GM23338 (cell line): ENCODE results near the gene SSH3. TPM values are rescaled to one million over a fixed set of nuclear protein-coding genes. Genes with fewer than 3 reads are reported as not detected.

Experiments used
- ATAC-seq: fragments of 200-7000 bp; cut with Tn5 transposase; 3 replicates; pipeline ENCODE4 v1.9.1; 2020
- DNase-seq: peaks from one replicate; pipeline ENCODE4 v3.0.0-alpha.2; 2015; ENCODE audit warnings: low spot score
- H2AFZ ChIP-seq: fragments of 200-600 bp; sonication (generic); 2 replicates; pipeline ENCODE4 v1.8.0; 2016; ENCODE audit warnings: antibody characterized with exemption, mild to moderate bottlenecking, moderate library complexity
- H3F3A ChIP-seq: fragments of 200-600 bp; sonication (generic); replicated peaks from 2 replicates; pipeline ENCODE4 v1.8.0; 2017; ENCODE audit warnings: antibody characterized with exemption, mixed run types, low read depth
- H3K27ac ChIP-seq: fragments of 200-600 bp; sonication (generic); 2 replicates; pipeline ENCODE4 v1.6.1; 2016; ENCODE audit warnings: low read depth
- H3K27me3 ChIP-seq: fragments of 200-600 bp; sonication (generic); 2 replicates; pipeline ENCODE4 v1.8.0; 2016; ENCODE audit warnings: mild to moderate bottlenecking, mixed run types, moderate library complexity; ENCODE audit not compliant: insufficient read depth
- H3K36me3 ChIP-seq: fragments of 200-600 bp; sonication (generic); 2 replicates; pipeline ENCODE4 v1.8.0; 2016; ENCODE audit warnings: mild to moderate bottlenecking; ENCODE audit not compliant: insufficient read depth
- H3K4me1 ChIP-seq: fragments of 200-600 bp; sonication (generic); 2 replicates; pipeline ENCODE4 v1.8.0; 2016; ENCODE audit warnings: mild to moderate bottlenecking, moderate library complexity; ENCODE audit not compliant: insufficient read depth
- H3K4me2 ChIP-seq: fragments of 200-600 bp; sonication (generic); 2 replicates; pipeline ENCODE4 v1.7.1; 2017; ENCODE audit warnings: mixed run types
- H3K4me3 ChIP-seq: fragments of 200-600 bp; sonication (generic); 2 replicates; pipeline ENCODE4 v1.6.1; 2016; ENCODE audit warnings: mixed run types
- H3K79me2 ChIP-seq: fragments of 200-600 bp; sonication (generic); replicated peaks from 2 replicates; pipeline ENCODE4 v1.8.0; 2017; ENCODE audit warnings: mild to moderate bottlenecking; ENCODE audit not compliant: insufficient read depth
- H3K9me2 ChIP-seq: fragments of 200-600 bp; sonication (generic); 2 replicates; pipeline ENCODE4 v1.8.0; 2017; ENCODE audit not compliant: insufficient read depth
- H4K20me1 ChIP-seq: fragments of 200-600 bp; sonication (generic); replicated peaks from 2 replicates; pipeline ENCODE4 v1.8.0; 2017; ENCODE audit warnings: mild to moderate bottlenecking; ENCODE audit not compliant: insufficient read depth
- H3K27ac Mint-ChIP-seq: 2 replicates; pipeline ENCODE4 v1.8.0; 2020; ENCODE audit warnings: inconsistent platforms, mild to moderate bottlenecking, moderate library complexity, mixed read lengths
- H3K27me3 Mint-ChIP-seq: 3 replicates; pipeline ENCODE4 v1.8.0; 2022; ENCODE audit warnings: low read depth, mild to moderate bottlenecking, moderate library complexity, mixed read lengths, inconsistent platforms; ENCODE audit not compliant: insufficient read depth, poor library complexity
- H3K36me3 Mint-ChIP-seq: 3 replicates; pipeline ENCODE4 v1.8.0; 2021; ENCODE audit warnings: low read depth, mild to moderate bottlenecking, inconsistent platforms, moderate library complexity, mixed read lengths
- H3K4me1 Mint-ChIP-seq: 3 replicates; pipeline ENCODE4 v1.8.0; 2020; ENCODE audit warnings: mild to moderate bottlenecking, inconsistent platforms, mixed read lengths
- H3K4me3 Mint-ChIP-seq: 3 replicates; pipeline ENCODE4 v1.8.0; 2021; ENCODE audit warnings: moderate library complexity, mild to moderate bottlenecking, inconsistent platforms, mixed read lengths
- H3K9me3 Mint-ChIP-seq: 3 replicates; pipeline ENCODE4 v1.8.0; 2020; ENCODE audit warnings: moderate library complexity, mild to moderate bottlenecking, inconsistent platforms, mixed read lengths
- CREB1 ChIP-seq: fragments of 250-450 bp; sonication (Bioruptor Pico); IDR thresholded peaks from 2 replicates; pipeline ENCODE4 v1.5.0; 2020; ENCODE audit warnings: low read depth, mild to moderate bottlenecking, moderate library complexity
- JUNB ChIP-seq: IDR thresholded peaks from one replicate; pipeline ENCODE4 v1.6.1; 2016; ENCODE audit warnings: antibody characterized with exemption; ENCODE audit not compliant: unreplicated experiment
- POLR2AphosphoS5 ChIP-seq: IDR thresholded peaks from 2 replicates; pipeline ENCODE4 v1.6.1; 2016; ENCODE audit warnings: antibody characterized with exemption, low read depth
- ZNF114 ChIP-seq: fragments of 250-450 bp; sonication (Bioruptor Pico); IDR thresholded peaks from 2 replicates; pipeline ENCODE4 v1.5.0; 2020; ENCODE audit warnings: mild to moderate bottlenecking, moderate library complexity
- polyA plus RNA-seq: library from polyadenylated mRNA; unstranded; fragments of >200 nt; fragmentation: Nextera tagmentation; extraction: Ambion mirVana; gene quantifications from 2 replicates; pipeline ENCODE4 v1.2.1, GENCODE V29; 2016
- total RNA-seq: library from RNA; depleted of rRNA; stranded (reverse); fragments of >200 nt; shearing (Covaris generic); gene quantifications from 2 replicates; pipeline ENCODE4 v1.2.3, GENCODE V29; 2014
- TF ChIP-seq, protein P1 (sequence below): IDR thresholded peaks from 2 replicates; pipeline ENCODE4 v1.6.1; 2016; ENCODE audit warnings: antibody characterized with exemption
- TF ChIP-seq, protein P2 (sequence below), 2 experiments: fragments of 200-600 bp in 1 of 2; sonication (generic) in 1 of 2; conservative IDR thresholded peaks; 2 replicates each; pipeline versions ENCODE4 v1.5.1 to v1.6.1; 2016 to 2017; ENCODE audit warnings: antibody characterized with exemption in 2 of 2, low read depth in 2 of 2, mild to moderate bottlenecking in 2 of 2, moderate library complexity in 1 of 2
- TF ChIP-seq, protein P3 (sequence below): fragments of 250-450 bp; sonication (Bioruptor Pico); IDR thresholded peaks from 2 replicates; pipeline ENCODE4 v1.5.0; 2020; ENCODE audit warnings: mild to moderate bottlenecking, moderate library complexity

Gene SSH3
- total and polyA plus RNA-seq, 2 experiments from 2014 or later, result 17.8 to 40.0 TPM

DNA sequence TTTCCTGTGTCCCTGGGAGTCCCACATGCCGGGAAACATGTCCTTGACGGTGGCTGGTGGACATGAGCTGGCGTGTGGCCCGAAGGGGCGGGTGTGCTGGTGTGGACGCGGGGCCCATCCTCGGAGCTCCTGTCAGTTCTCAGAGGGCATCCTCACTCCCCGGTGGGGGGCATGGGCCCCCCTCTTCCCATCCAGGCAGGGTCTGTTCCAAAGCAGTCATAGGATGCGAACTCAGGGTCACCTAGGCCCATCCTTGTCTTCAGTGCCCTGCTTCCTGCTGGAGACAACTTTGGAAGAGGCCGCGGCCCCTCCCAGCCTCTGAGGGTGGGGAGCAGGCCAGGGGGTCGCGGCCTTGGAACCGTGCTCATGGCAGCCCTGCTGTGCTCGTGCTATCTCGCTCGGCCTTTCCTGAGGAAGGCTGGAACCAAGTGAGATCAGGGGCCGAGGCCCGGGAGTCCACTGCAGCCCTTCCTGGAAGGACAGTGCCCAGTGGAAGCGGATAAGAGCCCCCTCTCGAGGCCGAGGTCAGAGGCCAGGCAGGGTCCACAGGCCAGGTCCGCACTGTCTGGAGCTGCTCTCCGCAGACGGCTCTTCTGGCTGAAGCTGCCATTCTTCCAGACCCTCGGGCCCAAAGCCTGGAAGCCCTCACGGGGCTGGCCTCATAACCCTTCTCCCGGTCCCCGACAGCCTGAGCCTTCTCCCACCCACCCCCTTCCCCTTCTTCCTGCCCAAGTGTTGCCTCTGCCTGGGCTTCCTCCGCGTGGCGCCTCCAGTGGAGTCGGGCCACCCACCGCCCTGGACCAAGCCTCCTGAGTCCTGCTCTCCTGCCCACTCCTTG is 28.3 kb upstream of the SSH3 start (continued):
- TF ChIP-seq, protein P1, sequence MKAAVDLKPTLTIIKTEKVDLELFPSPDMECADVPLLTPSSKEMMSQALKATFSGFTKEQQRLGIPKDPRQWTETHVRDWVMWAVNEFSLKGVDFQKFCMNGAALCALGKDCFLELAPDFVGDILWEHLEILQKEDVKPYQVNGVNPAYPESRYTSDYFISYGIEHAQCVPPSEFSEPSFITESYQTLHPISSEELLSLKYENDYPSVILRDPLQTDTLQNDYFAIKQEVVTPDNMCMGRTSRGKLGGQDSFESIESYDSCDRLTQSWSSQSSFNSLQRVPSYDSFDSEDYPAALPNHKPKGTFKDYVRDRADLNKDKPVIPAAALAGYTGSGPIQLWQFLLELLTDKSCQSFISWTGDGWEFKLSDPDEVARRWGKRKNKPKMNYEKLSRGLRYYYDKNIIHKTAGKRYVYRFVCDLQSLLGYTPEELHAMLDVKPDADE, result no peak
- no peak for TF ChIP-seq JUNB
- no peak for TF ChIP-seq ZNF114

DNA sequence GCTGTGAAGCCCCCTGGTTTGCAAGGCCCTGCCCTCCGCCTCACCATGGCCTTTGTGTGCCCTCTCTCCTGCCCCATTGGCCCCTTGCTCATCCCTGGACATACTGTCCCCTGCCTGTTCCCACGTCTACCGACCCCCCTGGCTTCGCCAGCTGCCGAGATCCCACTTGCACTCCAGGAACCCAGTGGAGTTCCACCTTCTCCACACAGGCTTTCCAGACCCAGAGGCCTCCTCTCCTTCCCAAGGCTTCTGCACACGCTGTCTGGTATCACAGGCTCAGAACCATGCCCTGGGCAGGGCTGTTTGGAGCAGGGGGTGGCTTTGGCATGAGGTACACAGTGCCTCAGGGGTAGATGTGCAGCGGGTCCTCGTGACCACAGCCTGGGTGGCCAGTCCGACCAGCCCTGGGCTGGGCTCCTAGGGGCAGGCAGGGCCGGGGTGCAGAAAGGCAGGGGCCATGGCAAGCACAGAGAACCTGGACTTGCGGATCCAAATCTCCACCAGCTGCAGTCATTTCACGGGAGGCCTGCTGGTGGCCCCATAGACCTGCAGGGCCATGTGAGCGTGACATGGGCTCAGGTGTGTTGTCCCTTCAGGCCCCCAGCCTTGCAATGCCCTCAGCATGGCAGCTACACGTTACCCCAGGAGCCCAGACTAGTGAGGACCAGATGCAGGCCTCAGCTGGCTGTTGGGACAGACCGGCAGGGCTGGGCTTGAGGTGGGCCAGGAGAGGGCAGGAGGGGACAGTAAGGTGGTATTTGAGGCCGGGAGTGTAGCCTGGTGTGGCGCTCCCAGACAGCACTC is 27.5 kb upstream of the SSH3 start:
- ATAC-seq (no peak), DNase-seq (no peak)
- H3K36me3 ChIP-seq, result no peaks in the 10 kb centered on the region; the same call in 1 of the 2 replicates
- H3F3A ChIP-seq, result peaks cover 11% of the 10 kb centered on the region
- TF ChIP-seq, protein P2, sequence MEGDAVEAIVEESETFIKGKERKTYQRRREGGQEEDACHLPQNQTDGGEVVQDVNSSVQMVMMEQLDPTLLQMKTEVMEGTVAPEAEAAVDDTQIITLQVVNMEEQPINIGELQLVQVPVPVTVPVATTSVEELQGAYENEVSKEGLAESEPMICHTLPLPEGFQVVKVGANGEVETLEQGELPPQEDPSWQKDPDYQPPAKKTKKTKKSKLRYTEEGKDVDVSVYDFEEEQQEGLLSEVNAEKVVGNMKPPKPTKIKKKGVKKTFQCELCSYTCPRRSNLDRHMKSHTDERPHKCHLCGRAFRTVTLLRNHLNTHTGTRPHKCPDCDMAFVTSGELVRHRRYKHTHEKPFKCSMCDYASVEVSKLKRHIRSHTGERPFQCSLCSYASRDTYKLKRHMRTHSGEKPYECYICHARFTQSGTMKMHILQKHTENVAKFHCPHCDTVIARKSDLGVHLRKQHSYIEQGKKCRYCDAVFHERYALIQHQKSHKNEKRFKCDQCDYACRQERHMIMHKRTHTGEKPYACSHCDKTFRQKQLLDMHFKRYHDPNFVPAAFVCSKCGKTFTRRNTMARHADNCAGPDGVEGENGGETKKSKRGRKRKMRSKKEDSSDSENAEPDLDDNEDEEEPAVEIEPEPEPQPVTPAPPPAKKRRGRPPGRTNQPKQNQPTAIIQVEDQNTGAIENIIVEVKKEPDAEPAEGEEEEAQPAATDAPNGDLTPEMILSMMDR (conservative IDR thresholded peaks at IDR 0.05; ENCODE audit: low read depth in 2 of 2), result no peak
- no peak for TF ChIP-seq CREB1
- TF ChIP-seq POLR2AphosphoS5, result no peak
- no peak for TF ChIP-seq JUNB
- no peak for TF ChIP-seq ZNF114
- TF ChIP-seq, protein P3, sequence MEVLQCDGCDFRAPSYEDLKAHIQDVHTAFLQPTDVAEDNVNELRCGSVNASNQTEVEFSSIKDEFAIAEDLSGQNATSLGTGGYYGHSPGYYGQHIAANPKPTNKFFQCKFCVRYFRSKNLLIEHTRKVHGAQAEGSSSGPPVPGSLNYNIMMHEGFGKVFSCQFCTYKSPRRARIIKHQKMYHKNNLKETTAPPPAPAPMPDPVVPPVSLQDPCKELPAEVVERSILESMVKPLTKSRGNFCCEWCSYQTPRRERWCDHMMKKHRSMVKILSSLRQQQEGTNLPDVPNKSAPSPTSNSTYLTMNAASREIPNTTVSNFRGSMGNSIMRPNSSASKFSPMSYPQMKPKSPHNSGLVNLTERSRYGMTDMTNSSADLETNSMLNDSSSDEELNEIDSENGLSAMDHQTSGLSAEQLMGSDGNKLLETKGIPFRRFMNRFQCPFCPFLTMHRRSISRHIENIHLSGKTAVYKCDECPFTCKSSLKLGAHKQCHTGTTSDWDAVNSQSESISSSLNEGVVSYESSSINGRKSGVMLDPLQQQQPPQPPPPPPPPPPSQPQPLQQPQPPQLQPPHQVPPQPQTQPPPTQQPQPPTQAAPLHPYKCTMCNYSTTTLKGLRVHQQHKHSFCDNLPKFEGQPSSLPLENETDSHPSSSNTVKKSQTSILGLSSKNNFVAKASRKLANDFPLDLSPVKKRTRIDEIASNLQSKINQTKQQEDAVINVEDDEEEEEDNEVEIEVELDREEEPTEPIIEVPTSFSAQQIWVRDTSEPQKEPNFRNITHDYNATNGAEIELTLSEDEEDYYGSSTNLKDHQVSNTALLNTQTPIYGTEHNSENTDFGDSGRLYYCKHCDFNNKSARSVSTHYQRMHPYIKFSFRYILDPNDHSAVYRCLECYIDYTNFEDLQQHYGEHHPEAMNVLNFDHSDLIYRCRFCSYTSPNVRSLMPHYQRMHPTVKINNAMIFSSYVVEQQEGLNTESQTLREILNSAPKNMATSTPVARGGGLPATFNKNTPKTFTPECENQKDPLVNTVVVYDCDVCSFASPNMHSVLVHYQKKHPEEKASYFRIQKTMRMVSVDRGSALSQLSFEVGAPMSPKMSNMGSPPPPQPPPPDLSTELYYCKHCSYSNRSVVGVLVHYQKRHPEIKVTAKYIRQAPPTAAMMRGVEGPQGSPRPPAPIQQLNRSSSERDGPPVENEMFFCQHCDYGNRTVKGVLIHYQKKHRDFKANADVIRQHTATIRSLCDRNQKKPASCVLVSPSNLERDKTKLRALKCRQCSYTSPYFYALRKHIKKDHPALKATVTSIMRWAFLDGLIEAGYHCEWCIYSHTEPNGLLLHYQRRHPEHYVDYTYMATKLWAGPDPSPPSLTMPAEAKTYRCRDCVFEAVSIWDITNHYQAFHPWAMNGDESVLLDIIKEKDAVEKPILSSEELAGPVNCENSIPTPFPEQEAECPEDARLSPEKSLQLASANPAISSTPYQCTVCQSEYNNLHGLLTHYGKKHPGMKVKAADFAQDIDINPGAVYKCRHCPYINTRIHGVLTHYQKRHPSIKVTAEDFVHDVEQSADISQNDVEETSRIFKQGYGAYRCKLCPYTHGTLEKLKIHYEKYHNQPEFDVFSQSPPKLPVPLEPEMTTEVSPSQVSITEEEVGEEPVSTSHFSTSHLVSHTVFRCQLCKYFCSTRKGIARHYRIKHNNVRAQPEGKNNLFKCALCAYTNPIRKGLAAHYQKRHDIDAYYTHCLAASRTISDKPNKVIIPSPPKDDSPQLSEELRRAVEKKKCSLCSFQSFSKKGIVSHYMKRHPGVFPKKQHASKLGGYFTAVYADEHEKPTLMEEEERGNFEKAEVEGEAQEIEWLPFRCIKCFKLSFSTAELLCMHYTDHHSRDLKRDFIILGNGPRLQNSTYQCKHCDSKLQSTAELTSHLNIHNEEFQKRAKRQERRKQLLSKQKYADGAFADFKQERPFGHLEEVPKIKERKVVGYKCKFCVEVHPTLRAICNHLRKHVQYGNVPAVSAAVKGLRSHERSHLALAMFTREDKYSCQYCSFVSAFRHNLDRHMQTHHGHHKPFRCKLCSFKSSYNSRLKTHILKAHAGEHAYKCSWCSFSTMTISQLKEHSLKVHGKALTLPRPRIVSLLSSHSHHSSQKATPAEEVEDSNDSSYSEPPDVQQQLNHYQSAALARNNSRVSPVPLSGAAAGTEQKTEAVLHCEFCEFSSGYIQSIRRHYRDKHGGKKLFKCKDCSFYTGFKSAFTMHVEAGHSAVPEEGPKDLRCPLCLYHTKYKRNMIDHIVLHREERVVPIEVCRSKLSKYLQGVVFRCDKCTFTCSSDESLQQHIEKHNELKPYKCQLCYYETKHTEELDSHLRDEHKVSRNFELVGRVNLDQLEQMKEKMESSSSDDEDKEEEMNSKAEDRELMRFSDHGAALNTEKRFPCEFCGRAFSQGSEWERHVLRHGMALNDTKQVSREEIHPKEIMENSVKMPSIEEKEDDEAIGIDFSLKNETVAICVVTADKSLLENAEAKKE, result no peak
- no peak overlapping the region for H3K4me2 ChIP-seq
- no peak overlapping the region for H2AFZ ChIP-seq
- H3K9me2 ChIP-seq, result no peaks in the 10 kb centered on the region
- H3K4me3 ChIP-seq, result no peak overlapping the region
- 0 out of 2 replicates have a peak overlapping the region, but pooled peaks have one; percentile 63 for H3K27ac Mint-ChIP-seq
- peaks cover 25% of the 10 kb centered on the region for H3K4me1 ChIP-seq
- H3K9me3 Mint-ChIP-seq, result no peaks in the 10 kb centered on the region
- H4K20me1 ChIP-seq, result peaks cover 5% of the 10 kb centered on the region; the same call in 1 of the 2 replicates
- no peaks in the 10 kb centered on the region for H3K27me3 ChIP-seq
- peaks cover 40% of the 10 kb centered on the region for H3K4me1 Mint-ChIP-seq
- H3K27ac ChIP-seq, result peak overlapping the region; percentile 81; the same call in 1 of the 2 replicates
- peaks cover 52% of the 10 kb centered on the region for H3K79me2 ChIP-seq
- H3K27me3 Mint-ChIP-seq, result peaks cover 11% of the 10 kb centered on the region
- no peak overlapping the region for H3K4me3 Mint-ChIP-seq
- H3K36me3 Mint-ChIP-seq, result peaks cover 15% of the 10 kb centered on the region
